Measurements from ENCODE around the gene CNGA1. TPM values are rescaled to one million over a fixed set of nuclear protein-coding genes. Genes with fewer than 3 reads are reported as not detected.

CNGA1 gene
- total and polyA plus RNA-seq, 2 donors from 2014 or later, result 3.4 to 3.7 TPM

DNA sequence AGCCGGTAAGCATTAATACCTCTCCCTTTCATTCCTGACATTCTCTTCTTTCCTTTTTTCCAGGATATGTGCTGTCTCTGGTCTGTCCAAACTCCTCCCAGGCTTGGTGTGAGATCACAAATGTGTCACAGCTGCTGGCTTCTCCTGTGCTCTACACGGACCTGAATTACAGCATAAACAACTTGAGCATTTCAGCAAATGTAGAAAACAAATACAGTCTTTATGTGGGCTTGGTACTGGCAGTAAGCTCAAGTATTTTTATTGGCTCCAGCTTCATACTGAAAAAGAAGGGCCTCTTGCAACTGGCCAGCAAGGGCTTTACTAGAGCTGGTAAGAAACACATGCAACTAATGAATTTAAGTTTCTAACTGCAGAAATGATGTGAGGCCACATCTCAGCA lies 8.5 kb upstream of the CNGA1 start:
- no peak overlapping the region for H3K4me3 ChIP-seq (ENCODE audit: low read length in 3 of 3)
- FAIRE-seq (no peak), DNase-seq (no peak)
- no peaks in the 10 kb centered on the region for H3K27me3 ChIP-seq (ENCODE audit: control insufficient read depth, insufficient read depth, low read length)
- H3K4me1 ChIP-seq (ENCODE audit: control insufficient read depth in 2 of 3, insufficient read depth in 2 of 3, low read depth in 1 of 3, low read length in 3 of 3), result no peaks in the 10 kb centered on the region
- H3K36me3 ChIP-seq (ENCODE audit: control insufficient read depth in 2 of 3, insufficient read depth in 3 of 3, low read length in 3 of 3), result no peaks in the 10 kb centered on the region
- TF ChIP-seq CTCF (IDR thresholded peaks at IDR 0.05; ENCODE audit: borderline replicate concordance, extremely low read depth, insufficient read depth), result no peak
- no peak overlapping the region for H3K27ac ChIP-seq (ENCODE audit: low read depth in 2 of 2, low read length in 2 of 2)
- H3K9ac ChIP-seq (ENCODE audit: low read length in 3 of 3), result no peak overlapping the region
- intact Hi-C loops (cut with DNase I), result no loop called here
- H3K9me3 ChIP-seq (ENCODE audit: control insufficient read depth in 2 of 3, insufficient read depth in 1 of 3, low read length in 3 of 3), result no peaks in the 10 kb centered on the region

GRCh38 chr4:48024522-48024921 lies 8.0 kb upstream of the CNGA1 start:
- DNase-seq (no peak), FAIRE-seq (no peak)
- H3K27ac ChIP-seq (ENCODE audit: low read depth in 2 of 2, low read length in 2 of 2), result no peak overlapping the region
- H3K9me3 ChIP-seq (ENCODE audit: control insufficient read depth in 2 of 3, insufficient read depth in 1 of 3, low read length in 3 of 3), result no peaks in the 10 kb centered on the region
- no peak for TF ChIP-seq CTCF (IDR thresholded peaks at IDR 0.05; ENCODE audit: borderline replicate concordance, extremely low read depth, insufficient read depth)
- H3K9ac ChIP-seq (ENCODE audit: low read length in 3 of 3), result no peak overlapping the region
- H3K27me3 ChIP-seq (ENCODE audit: control insufficient read depth, insufficient read depth, low read length), result no peaks in the 10 kb centered on the region
- intact Hi-C loops (cut with DNase I), result no loop called here
- H3K36me3 ChIP-seq (ENCODE audit: control insufficient read depth in 2 of 3, insufficient read depth in 3 of 3, low read length in 3 of 3), result no peaks in the 10 kb centered on the region
- no peak overlapping the region for H3K4me3 ChIP-seq (ENCODE audit: low read length in 3 of 3)
- no peaks in the 10 kb centered on the region for H3K4me1 ChIP-seq (ENCODE audit: control insufficient read depth in 2 of 3, insufficient read depth in 2 of 3, low read depth in 1 of 3, low read length in 3 of 3)

DNA sequence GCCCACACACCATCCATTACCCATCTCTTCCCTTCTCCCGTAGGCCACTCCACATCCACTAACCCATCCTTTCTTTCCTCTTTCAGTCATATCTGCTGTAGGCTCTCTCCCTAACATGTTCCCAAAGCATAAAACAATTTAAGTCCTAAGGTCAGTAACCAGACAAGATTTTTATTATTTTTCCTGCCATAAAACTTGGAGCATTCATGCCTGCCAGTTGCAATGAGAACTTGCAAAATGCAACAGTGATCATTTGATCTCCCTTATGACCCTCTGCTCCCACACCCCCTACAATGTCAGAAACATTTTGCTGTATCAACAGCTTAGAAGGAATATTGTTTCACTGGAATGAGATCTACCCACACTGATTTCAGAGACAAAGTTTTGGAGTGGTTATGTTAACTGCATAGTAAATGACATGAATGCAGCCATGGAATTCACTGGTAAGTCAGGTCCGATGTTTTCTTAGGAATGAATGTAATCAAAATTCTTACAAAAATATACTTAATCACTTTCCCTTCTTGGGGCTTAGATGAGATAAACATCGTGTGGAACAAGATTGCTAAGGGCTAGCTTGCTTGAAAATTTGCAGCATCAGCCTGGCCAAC lies 5.8 kb upstream of the CNGA1 start:
- Histone ChIP-seq H3K27me3 (ENCODE audit: control insufficient read depth, insufficient read depth, low read length) (no peaks in the 10 kb centered on the region), H3K9ac (ENCODE audit: low read length in 3 of 3) (no peak overlapping the region), H3K4me1 (ENCODE audit: control insufficient read depth in 2 of 3, insufficient read depth in 2 of 3, low read depth in 1 of 3, low read length in 3 of 3) (no peaks in the 10 kb centered on the region), H3K36me3 (ENCODE audit: control insufficient read depth in 2 of 3, insufficient read depth in 3 of 3, low read length in 3 of 3) (no peaks in the 10 kb centered on the region), H3K4me3 (ENCODE audit: low read length in 3 of 3) (no peak overlapping the region), H3K27ac (ENCODE audit: low read depth in 2 of 2, low read length in 2 of 2) (no peak overlapping the region), H3K9me3 (ENCODE audit: control insufficient read depth in 2 of 3, insufficient read depth in 1 of 3, low read length in 3 of 3) (no peaks in the 10 kb centered on the region)
- DNase-seq, result no peak
- FAIRE-seq, result no peak
- intact Hi-C loops (cut with DNase I), result no loop called here
- no peak for TF ChIP-seq CTCF (IDR thresholded peaks at IDR 0.05; ENCODE audit: borderline replicate concordance, extremely low read depth, insufficient read depth)

DNA sequence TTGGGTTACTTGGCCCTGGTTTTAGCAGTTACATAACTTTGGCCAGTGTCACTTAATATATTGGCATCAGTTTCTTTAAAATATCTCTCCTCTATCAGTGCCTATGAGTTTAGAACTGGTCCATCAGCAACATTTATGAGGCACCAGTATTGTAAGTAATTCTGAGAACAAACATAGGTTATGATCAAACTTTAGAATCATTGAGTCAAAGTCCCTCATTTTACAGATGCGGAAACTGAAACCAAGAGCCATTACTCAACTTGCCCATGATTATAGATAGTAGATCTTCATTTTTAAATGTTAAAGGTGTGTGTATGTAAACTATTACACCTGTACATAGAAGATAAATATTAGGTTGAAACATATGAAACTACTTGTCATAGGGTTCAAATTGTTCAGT lies 4.6 kb upstream of the CNGA1 start:
- H3K27me3 ChIP-seq (ENCODE audit: control insufficient read depth, insufficient read depth, low read length), result no peaks in the 10 kb centered on the region
- no peak overlapping the region for H3K27ac ChIP-seq (ENCODE audit: low read depth in 2 of 2, low read length in 2 of 2)
- H3K9me3 ChIP-seq (ENCODE audit: control insufficient read depth in 2 of 3, insufficient read depth in 1 of 3, low read length in 3 of 3), result no peaks in the 10 kb centered on the region
- H3K4me1 ChIP-seq (ENCODE audit: control insufficient read depth in 2 of 3, insufficient read depth in 2 of 3, low read depth in 1 of 3, low read length in 3 of 3), result peaks cover 0 to 3% (median 0%) of the 10 kb centered on the region in 3 donors
- no peak for TF ChIP-seq CTCF (IDR thresholded peaks at IDR 0.05; ENCODE audit: borderline replicate concordance, extremely low read depth, insufficient read depth)
- H3K9ac ChIP-seq (ENCODE audit: low read length in 3 of 3), result no peak overlapping the region
- intact Hi-C loops (cut with DNase I), result no loop called here
- H3K4me3 ChIP-seq (ENCODE audit: low read length in 3 of 3), result no peak overlapping the region
- DNase-seq (no peak), FAIRE-seq (no peak)
- H3K36me3 ChIP-seq (ENCODE audit: control insufficient read depth in 2 of 3, insufficient read depth in 3 of 3, low read length in 3 of 3), result no peaks in the 10 kb centered on the region

All from kidney (tissue), 14 donors.